Sigmoid colon (tissue), 3 donors: ENCODE results near the gene TIAM1.

Experiments used
- POLR2A ChIP-seq, 2 donors: fragments of 450-650 bp; IDR thresholded peaks; one replicate each; pipeline ENCODE4 v1.6.1; 2016; ENCODE audit warnings: antibody characterized with exemption in 2 of 2, mild to moderate bottlenecking in 2 of 2, moderate library complexity in 2 of 2
- TF ChIP-seq, protein P1 (sequence below), 4 experiments: fragments of 450-650 bp in 3 of 4; fragments of 200-600 bp in 1 of 4; IDR thresholded peaks; one replicate each; pipeline ENCODE4 v1.5.1; 2016 to 2019; ENCODE audit warnings: antibody characterized with exemption in 4 of 4, mild to moderate bottlenecking in 3 of 4, moderate library complexity in 2 of 4

DNA sequence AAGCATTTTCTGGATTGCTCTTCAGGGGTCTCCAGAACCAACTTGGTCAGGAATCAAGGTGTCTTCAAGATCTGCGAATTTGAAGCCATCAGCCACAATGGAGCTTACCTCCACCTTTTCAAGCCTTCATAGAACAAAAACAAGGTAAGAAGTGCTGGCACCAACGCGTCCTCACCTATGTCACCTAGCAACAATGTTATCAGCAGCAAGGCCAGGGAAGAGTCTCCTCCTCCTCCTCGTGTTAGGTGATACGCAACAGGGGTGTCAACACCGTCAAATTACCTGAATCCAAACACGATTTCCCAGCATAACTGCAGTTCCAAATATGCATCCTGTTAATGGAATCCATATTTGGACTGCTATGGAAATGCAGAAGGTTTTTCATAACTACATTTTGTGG is 4.1 kb upstream of the TIAM1 start:
- TF ChIP-seq, protein P1, sequence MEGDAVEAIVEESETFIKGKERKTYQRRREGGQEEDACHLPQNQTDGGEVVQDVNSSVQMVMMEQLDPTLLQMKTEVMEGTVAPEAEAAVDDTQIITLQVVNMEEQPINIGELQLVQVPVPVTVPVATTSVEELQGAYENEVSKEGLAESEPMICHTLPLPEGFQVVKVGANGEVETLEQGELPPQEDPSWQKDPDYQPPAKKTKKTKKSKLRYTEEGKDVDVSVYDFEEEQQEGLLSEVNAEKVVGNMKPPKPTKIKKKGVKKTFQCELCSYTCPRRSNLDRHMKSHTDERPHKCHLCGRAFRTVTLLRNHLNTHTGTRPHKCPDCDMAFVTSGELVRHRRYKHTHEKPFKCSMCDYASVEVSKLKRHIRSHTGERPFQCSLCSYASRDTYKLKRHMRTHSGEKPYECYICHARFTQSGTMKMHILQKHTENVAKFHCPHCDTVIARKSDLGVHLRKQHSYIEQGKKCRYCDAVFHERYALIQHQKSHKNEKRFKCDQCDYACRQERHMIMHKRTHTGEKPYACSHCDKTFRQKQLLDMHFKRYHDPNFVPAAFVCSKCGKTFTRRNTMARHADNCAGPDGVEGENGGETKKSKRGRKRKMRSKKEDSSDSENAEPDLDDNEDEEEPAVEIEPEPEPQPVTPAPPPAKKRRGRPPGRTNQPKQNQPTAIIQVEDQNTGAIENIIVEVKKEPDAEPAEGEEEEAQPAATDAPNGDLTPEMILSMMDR (IDR thresholded peaks at IDR 0.05): no peak
- no peak for TF ChIP-seq POLR2A (IDR thresholded peaks at IDR 0.05)
